ENCODE data around the gene MAPKBP1.
"Not testable (repeated sequence)": the region's sequence is repeated elsewhere in the genome, so short reads cannot be mapped to it uniquely, and the experiment has no call there.

MAPKBP1 gene

GRCh38 chr15:41825572-41826535, 51.6 kb downstream of the MAPKBP1 start:
- DNase-seq: peak; percentile 26

- no peak for DNase-seq
Observed at GRCh38 chr15:41827290-41827879, 53.1 kb downstream of the MAPKBP1 start.

GRCh38 chr15:41827880-41828806, 53.9 kb downstream of the MAPKBP1 start, which contains the start of gene JMJD7:
Gene JMJD7 (plus strand): TSS chr15:41828092. CDS start chr15:41828125, 33 bp downstream.
- peak; percentile 84 for DNase-seq

GRCh38 chr15:41828807-41829141, 54.5 kb downstream of the MAPKBP1 start:
- no peak for DNase-seq

- no peak for DNase-seq
Observed at GRCh38 chr15:41829959-41830646, 55.8 kb downstream of the MAPKBP1 start.

- not testable (repeated sequence) for DNase-seq
Observed at GRCh38 chr15:41831291-41831690, 57.0 kb downstream of the MAPKBP1 start.

- DNase-seq: no peak
Observed at GRCh38 chr15:41832208-41832607, 57.9 kb downstream of the MAPKBP1 start.

GRCh38 chr15:41832875-41833274, 58.6 kb downstream of the MAPKBP1 start:
- no peak for DNase-seq

GRCh38 chr15:41834096-41834495, 59.8 kb downstream of the MAPKBP1 start:
- DNase-seq: no peak

GRCh38 chr15:41836073-41836472, 61.8 kb downstream of the MAPKBP1 start:
- no peak for DNase-seq

- DNase-seq: no peak
Observed at GRCh38 chr15:41836713-41837454, 62.6 kb downstream of the MAPKBP1 start.

GRCh38 chr15:41838400-41838897, 64.2 kb downstream of the MAPKBP1 start, which contains the start of gene PLA2G4B:
Gene PLA2G4B (plus strand): TSS chr15:41838847. CDS start chr15:41838914, 67 bp downstream.
- peak; percentile 12 for DNase-seq

GRCh38 chr15:41839781-41840491, 65.7 kb downstream of the MAPKBP1 start:
- DNase-seq: no peak

GRCh38 chr15:41840673-41841072, 66.4 kb downstream of the MAPKBP1 start:
- DNase-seq: no peak

- DNase-seq: no peak
Observed at GRCh38 chr15:41841131-41841530, 66.8 kb downstream of the MAPKBP1 start.

- DNase-seq: no peak
Observed at GRCh38 chr15:41842229-41842628, 67.9 kb downstream of the MAPKBP1 start.

GRCh38 chr15:41843571-41843970, 69.3 kb downstream of the MAPKBP1 start:
- DNase-seq: no peak

- no peak for DNase-seq
Observed at GRCh38 chr15:41844814-41845213, 70.5 kb downstream of the MAPKBP1 start.

- no peak for DNase-seq
Observed at GRCh38 chr15:41847206-41847605, 72.9 kb downstream of the MAPKBP1 start.

- no peak for DNase-seq
Observed at GRCh38 chr15:41847981-41848380, 73.7 kb downstream of the MAPKBP1 start.

GRCh38 chr15:41848631-41849030, 74.3 kb downstream of the MAPKBP1 start:
- no peak for DNase-seq
